H1 (cell line): ENCODE results near the gene TEX2. TPM values are rescaled to one million over a fixed set of nuclear protein-coding genes. Genes with fewer than 3 reads are reported as not detected.

Experiments used
- BCL11A ChIP-seq, 2 experiments: IDR thresholded peaks; one replicate each; pipeline ENCODE4 v1.6.1; 2011; ENCODE audit warnings: low read depth in 2 of 2, low read length in 2 of 2, mild to moderate bottlenecking in 2 of 2
- CHD2 ChIP-seq: IDR thresholded peaks from 2 replicates; pipeline ENCODE4 v1.6.1; 2012; ENCODE audit warnings: low read length, improper control_type of control experiment
- JUND ChIP-seq: IDR thresholded peaks from 2 replicates; pipeline ENCODE4 v1.6.1; 2011; ENCODE audit warnings: mild to moderate bottlenecking, improper control_type of control experiment, low read length
- SIN3A ChIP-seq, 2 experiments: IDR thresholded peaks in 1 of 2; conservative IDR thresholded peaks in 1 of 2; 2 replicates each; pipeline ENCODE4 v1.6.1; 2011 to 2012; ENCODE audit warnings: low read length in 2 of 2, improper control_type of control experiment in 1 of 2, low read depth in 1 of 2, mild to moderate bottlenecking in 1 of 2
- SP1 ChIP-seq: IDR thresholded peaks from 2 replicates; pipeline ENCODE4 v1.6.1; 2011; ENCODE audit warnings: low read depth, low read length
- TEAD4 ChIP-seq: IDR thresholded peaks from 2 replicates; pipeline ENCODE4 v1.6.1; 2012; ENCODE audit warnings: low read depth, low read length, inconsistent platforms, mixed read lengths
- polyA plus RNA-seq, 7 experiments: library from polyadenylated mRNA; depleted of rRNA in 3 of 7; stranded (reverse) in 5 of 7; unstranded in 2 of 7; fragments of >200 nt in 5 of 7; fragments of 200-250 nt in 2 of 7; gene quantifications; 1 replicate in 5 of 7; 2 replicates in 1 of 7; 4 replicates in 1 of 7; pipeline versions ENCODE4 v1.2.1 to v1.2.3, GENCODE V29; 2011 to 2013; ENCODE audit warnings: missing spikeins in 2 of 7, mixed read lengths in 2 of 7
- total RNA-seq: library from RNA; stranded (reverse); fragmentation: NEBNext Ultra II Directional; extraction: Animal tissue kit (Norgen Biotek cat#: 25700); gene quantifications from 2 replicates; pipeline ENCODE4 v1.2.1, GENCODE V29; 2021

TEX2 gene
- total and polyA plus RNA-seq, 2 of the 8 experiments (the other 6 are each of a cell fraction or from before 2014, with no cell fraction given) = 6.1 to 15.6 TPM

GRCh38 chr17:64259426-64259825 is 3.6 kb downstream of the TEX2 start (continued):
- no peak for TF ChIP-seq JUND
- TF ChIP-seq BCL11A (IDR thresholded peaks at IDR 0.05; ENCODE audit: low read depth in 2 of 2, low read length in 2 of 2) = no peak
- no peak for TF ChIP-seq CHD2
- no peak for TF ChIP-seq TEAD4
- no peak for TF ChIP-seq SP1
- no peak for TF ChIP-seq SIN3A (conservative IDR thresholded peaks at IDR 0.05 in 1 of 2, IDR thresholded peaks at IDR 0.05 in 1 of 2; ENCODE audit: low read depth in 1 of 2, low read length in 2 of 2)
